GM10266 (cell line): ENCODE results near the gene AFAP1.

Experiments
- DNase-seq: peaks from one replicate; pipeline ENCODE4 v3.0.0; 2012; ENCODE audit errors: extremely low spot score
- CTCF ChIP-seq: IDR thresholded peaks from 2 replicates; pipeline ENCODE4 v1.5.1; 2012; ENCODE audit warnings: mild to moderate bottlenecking, low read depth; ENCODE audit not compliant: control insufficient read depth, insufficient read depth; ENCODE audit errors: missing control alignments

AFAP1 gene

GRCh38 chr4:7976025-7976424 lies 36.4 kb upstream of the AFAP1 start:
- DNase-seq: no peak
- no peak for TF ChIP-seq CTCF

- no peak for DNase-seq
- TF ChIP-seq CTCF: no peak
These were observed 34.8 kb upstream of the AFAP1 start for GRCh38 chr4:7974425-7974824.

GRCh38 chr4:7973545-7973981 lies 33.9 kb upstream of the AFAP1 start:
- DNase-seq: no peak
- no peak for TF ChIP-seq CTCF

DNA sequence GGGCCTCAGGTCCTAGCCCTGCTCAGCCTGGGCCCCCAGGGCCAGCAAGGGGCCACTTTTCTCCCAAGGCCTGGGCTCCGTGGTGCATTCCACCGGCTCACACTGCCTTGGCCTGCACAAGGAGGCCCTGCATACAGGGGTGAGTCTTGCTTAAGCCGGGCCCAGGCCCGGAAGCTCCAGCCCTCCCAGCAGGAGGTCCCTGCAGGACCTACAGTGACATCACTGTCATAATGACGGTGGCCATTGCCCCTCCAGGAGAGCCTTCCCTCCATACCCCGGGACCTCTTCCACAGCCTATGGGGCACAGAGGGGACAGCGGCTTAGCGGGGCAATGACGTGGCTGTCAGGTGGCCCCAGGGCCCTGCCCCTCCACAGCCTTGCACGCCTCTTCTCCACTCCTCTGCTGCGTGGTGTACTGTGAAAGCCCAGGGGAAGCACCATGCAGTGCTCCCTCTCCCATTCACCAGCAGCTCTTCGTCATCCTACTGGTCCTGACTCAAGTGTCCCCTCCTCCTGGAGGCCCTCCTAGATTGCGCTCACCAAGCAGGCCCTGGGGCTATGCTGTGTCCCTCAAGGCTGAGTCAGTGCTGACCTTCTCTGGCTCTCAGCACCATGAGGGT lies 32.3 kb upstream of the AFAP1 start:
- no peak for DNase-seq

DNA sequence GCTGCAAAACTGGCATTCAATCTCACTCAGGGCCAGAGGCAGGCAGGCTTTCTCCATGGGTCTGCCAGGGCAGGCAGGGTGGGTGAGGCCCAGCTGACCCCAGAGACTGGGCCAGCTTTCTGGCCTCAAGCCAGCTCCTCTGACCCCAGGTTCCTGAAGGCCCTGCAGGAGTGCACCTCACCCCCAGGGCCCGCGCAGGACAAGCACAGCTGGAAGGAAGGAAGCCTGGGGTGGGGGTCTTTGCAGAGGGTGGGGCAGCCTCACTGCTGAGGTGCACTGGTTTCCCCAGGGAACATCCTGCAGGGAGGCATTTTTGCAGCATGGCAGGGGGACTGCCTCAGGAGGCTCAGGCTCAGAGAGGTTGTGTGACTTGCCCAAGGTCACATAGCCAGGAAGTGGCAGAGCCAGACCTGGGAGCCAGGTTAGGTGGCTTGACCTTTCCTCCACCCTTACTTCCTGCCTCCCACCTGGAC lies 31.5 kb upstream of the AFAP1 start:
- no peak for TF ChIP-seq CTCF
- no peak for DNase-seq

More for the DNA sequence above, 32.3 kb upstream of the AFAP1 start:
- TF ChIP-seq CTCF: no peak

GRCh38 chr4:7970361-7970946 lies 30.8 kb upstream of the AFAP1 start:
- no peak for DNase-seq
- TF ChIP-seq CTCF: no peak

- DNase-seq: no peak
- no peak for TF ChIP-seq CTCF
These were observed 28.7 kb upstream of the AFAP1 start for GRCh38 chr4:7968262-7968896.
